Neuronal stem cell (in vitro differentiated cells): ENCODE data around the gene PPM1N.

ENCODE experiments used
- DNase-seq: peaks from one replicate; pipeline ENCODE4 v3.0.0-alpha.2; 2013; ENCODE audit warnings: low spot score
- H2AFZ ChIP-seq: one replicate; pipeline ENCODE4 v1.6.1; 2013; ENCODE audit warnings: mild to moderate bottlenecking, low read length, inconsistent platforms
- H2AK5ac ChIP-seq: 2 replicates; pipeline ENCODE4 v1.6.1; 2013; ENCODE audit warnings: low read depth, mild to moderate bottlenecking, inconsistent platforms, low read length, moderate library complexity, mixed read lengths
- H2BK120ac ChIP-seq: 2 replicates; pipeline ENCODE4 v1.6.1; 2013; ENCODE audit warnings: low read depth, mild to moderate bottlenecking, inconsistent platforms, low read length, moderate library complexity, mixed read lengths
- H2BK12ac ChIP-seq: one replicate; pipeline ENCODE4 v1.6.1; 2013; ENCODE audit warnings: low read length, inconsistent platforms
- H2BK15ac ChIP-seq: 2 replicates; pipeline ENCODE4 v1.6.1; 2013; ENCODE audit warnings: mild to moderate bottlenecking, low read length, inconsistent platforms, mixed read lengths
- H2BK5ac ChIP-seq: one replicate; pipeline ENCODE4 v1.6.1; 2013; ENCODE audit warnings: inconsistent platforms, mild to moderate bottlenecking, low read length, moderate library complexity
- H3K14ac ChIP-seq: one replicate; pipeline ENCODE4 v1.6.1; 2013; ENCODE audit warnings: low read length, inconsistent platforms
- H3K18ac ChIP-seq: 2 replicates; pipeline ENCODE4 v1.6.1; 2013; ENCODE audit warnings: low read length, inconsistent platforms
- H3K23ac ChIP-seq: 2 replicates; pipeline ENCODE4 v1.6.1; 2013; ENCODE audit warnings: low read depth, mild to moderate bottlenecking, mixed read lengths, low read length, inconsistent platforms; ENCODE audit not compliant: poor library complexity
- H3K27ac ChIP-seq: replicated peaks from 3 replicates; pipeline ENCODE4 v1.5.1; 2013; ENCODE audit warnings: low read length, inconsistent platforms
- H3K27me3 ChIP-seq, 3 experiments: 2 replicates each; pipeline ENCODE4 v1.6.1; 2013; ENCODE audit warnings: low read length in 3 of 3, mild to moderate bottlenecking in 2 of 3, inconsistent platforms in 1 of 3, low read depth in 1 of 3, mixed read lengths in 1 of 3, moderate library complexity in 1 of 3; ENCODE audit not compliant: control insufficient read depth in 3 of 3, insufficient read depth in 3 of 3
- H3K36me3 ChIP-seq, 2 donors: replicated peaks in 1 of 2; 2 replicates each; pipeline ENCODE4 v1.6.1; 2013; ENCODE audit warnings: low read length in 2 of 2; ENCODE audit not compliant: control insufficient read depth in 2 of 2, insufficient read depth in 2 of 2
- H3K4ac ChIP-seq: 2 replicates; pipeline ENCODE4 v1.6.1; 2013; ENCODE audit warnings: inconsistent platforms, mild to moderate bottlenecking, low read length, moderate library complexity
- H3K4me1 ChIP-seq, 2 donors: 1 replicate in 1 of 2; 2 replicates in 1 of 2; pipeline ENCODE4 v1.6.1; 2013; ENCODE audit warnings: low read length in 2 of 2, low read depth in 1 of 2; ENCODE audit not compliant: control insufficient read depth in 2 of 2, insufficient read depth in 1 of 2
- H3K4me2 ChIP-seq: one replicate; pipeline ENCODE4 v1.6.1; 2013; ENCODE audit warnings: mild to moderate bottlenecking, low read length, inconsistent platforms; ENCODE audit not compliant: insufficient read depth, poor library complexity, severe bottlenecking
- H3K4me3 ChIP-seq, 2 donors: 2 replicates each; pipeline ENCODE4 v1.5.1; 2013; ENCODE audit warnings: low read length in 2 of 2, mild to moderate bottlenecking in 2 of 2, inconsistent platforms in 1 of 2, moderate library complexity in 1 of 2
- H3K79me1 ChIP-seq: one replicate; pipeline ENCODE4 v1.6.1; 2013; ENCODE audit warnings: low read depth, mild to moderate bottlenecking, inconsistent platforms, low read length, moderate library complexity
- H3K9ac ChIP-seq: one replicate; pipeline ENCODE4 v1.6.1; 2013; ENCODE audit warnings: mild to moderate bottlenecking, low read depth, low read length, inconsistent platforms; ENCODE audit not compliant: poor library complexity
- H3K9me3 ChIP-seq, 2 donors: replicated peaks in 1 of 2; 2 replicates each; pipeline versions ENCODE3 to v1.6.1; 2013; ENCODE audit warnings: low read length in 2 of 2, mild to moderate bottlenecking in 2 of 2, inconsistent platforms in 1 of 2, low read depth in 1 of 2, mixed read lengths in 1 of 2, moderate library complexity in 1 of 2; ENCODE audit not compliant: control insufficient read depth in 2 of 2, insufficient read depth in 1 of 2
- H4K8ac ChIP-seq: one replicate; pipeline ENCODE4 v1.6.1; 2013; ENCODE audit warnings: low read depth, mild to moderate bottlenecking, inconsistent platforms, low read length, moderate library complexity
- H4K91ac ChIP-seq: one replicate; pipeline ENCODE4 v1.6.1; 2013; ENCODE audit warnings: low read length, low read depth, mild to moderate bottlenecking, inconsistent platforms; ENCODE audit not compliant: poor library complexity
- WGBS, 2 donors: extraction: QIAGEN DNeasy Blood & Tissue Kit; methylation state at CpG; one replicate each; pipeline ENCODE4 v1.1.7; 2013; ENCODE audit warnings: missing lambda C conversion rate in 2 of 2, mixed read lengths in 1 of 2; ENCODE audit not compliant: insufficient read length in 2 of 2, insufficient replicate concordance in 1 of 2; ENCODE audit errors: extremely low coverage in 2 of 2; 5-methylcytosine and 5-hydroxymethylcytosine counted together

PPM1N gene

DNA sequence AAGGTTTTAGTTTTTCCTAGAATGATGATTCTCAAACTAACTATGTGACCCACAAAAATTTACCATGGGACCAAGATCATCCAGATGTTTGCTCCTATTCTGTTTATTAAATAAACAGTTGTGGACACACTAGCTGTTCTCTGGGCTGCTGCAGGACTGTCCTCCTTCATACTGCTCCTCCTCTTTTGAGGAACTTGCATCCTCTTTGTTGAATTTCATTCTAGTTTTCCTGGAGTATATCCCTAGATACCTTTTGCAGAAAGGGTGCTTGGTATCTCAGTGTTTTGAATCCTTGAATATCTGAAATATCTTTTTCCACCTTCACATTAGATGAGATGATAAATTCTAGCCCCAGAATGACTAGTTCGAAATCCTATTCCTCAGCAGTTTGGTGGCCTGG, 33.1 kb downstream of the PPM1N start:
- H3K18ac ChIP-seq, result no peak overlapping the region
- peaks cover 5 to 15% of the 10 kb centered on the region in 2 donors for H3K9me3 ChIP-seq
- DNase-seq, result no peak
- H3K4me2 ChIP-seq, result no peak overlapping the region
- H3K14ac ChIP-seq, result no peak overlapping the region
- no peak overlapping the region for H4K8ac ChIP-seq
- no peak overlapping the region for H3K27ac ChIP-seq
- H3K27me3 ChIP-seq, result peaks cover 0 to 5% (median 0%) of the 10 kb centered on the region in 3 experiments
- no peak overlapping the region for H2BK120ac ChIP-seq
- H2AFZ ChIP-seq, result no peak overlapping the region
- H3K4me1 ChIP-seq, result peaks cover 0 to 12% of the 10 kb centered on the region in 2 donors
- H3K36me3 ChIP-seq, result peaks cover 0 to 12% of the 10 kb centered on the region in 2 donors
- no peak overlapping the region for H2AK5ac ChIP-seq
- no peak overlapping the region for H2BK15ac ChIP-seq
- no peak overlapping the region for H2BK12ac ChIP-seq
- no peak overlapping the region for H3K23ac ChIP-seq
- H3K9ac ChIP-seq, result no peak overlapping the region
- H3K4ac ChIP-seq, result no peak overlapping the region
- H3K4me3 ChIP-seq, result no peak overlapping the region
- WGBS, 2 donors, result no CpG with 5 or more reads among the region's 1 CpG
- H4K91ac ChIP-seq, result no peak overlapping the region
- H3K79me1 ChIP-seq, result no peaks in the 10 kb centered on the region
- H2BK5ac ChIP-seq, result no peak overlapping the region

DNA sequence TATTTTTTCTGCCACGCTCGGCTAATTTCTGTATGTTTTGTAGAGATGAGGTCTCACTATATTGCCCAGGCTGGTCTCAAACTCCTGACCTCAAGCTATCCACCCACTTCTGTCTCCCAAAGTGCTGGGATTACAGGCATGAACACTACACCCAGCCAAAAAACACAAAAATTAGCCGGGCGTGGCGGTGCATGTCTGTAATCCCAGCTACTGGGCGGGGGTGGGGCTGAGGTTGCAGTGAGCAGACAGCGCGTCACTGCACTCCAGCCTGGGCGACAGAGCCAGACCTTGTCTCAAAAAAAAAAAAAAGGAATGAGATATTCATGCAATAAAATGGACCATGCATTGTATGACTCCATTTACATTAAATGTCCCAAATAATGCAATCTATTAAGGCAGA, 41.2 kb downstream of the PPM1N start:
- H3K18ac ChIP-seq, result no peak overlapping the region
- no peak overlapping the region for H4K8ac ChIP-seq
- no peak overlapping the region for H3K27ac ChIP-seq
- no peak overlapping the region for H2BK12ac ChIP-seq
- H4K91ac ChIP-seq, result no peak overlapping the region
- H2BK120ac ChIP-seq, result no peak overlapping the region
- no peaks in the 10 kb centered on the region for H3K4me1 ChIP-seq
- H3K4ac ChIP-seq, result no peak overlapping the region
- no CpG with 5 or more reads among the region's 9 CpGs for WGBS, 2 donors
- H2BK5ac ChIP-seq, result no peak overlapping the region
- H2AK5ac ChIP-seq, result no peak overlapping the region
- H3K9ac ChIP-seq, result no peak overlapping the region
- no peak overlapping the region for H2AFZ ChIP-seq
- H3K79me1 ChIP-seq, result no peaks in the 10 kb centered on the region
- H3K14ac ChIP-seq, result no peak overlapping the region
- no peak overlapping the region for H3K23ac ChIP-seq
- no peaks in the 10 kb centered on the region for H3K27me3 ChIP-seq
- no peak overlapping the region for H3K4me2 ChIP-seq
- H3K9me3 ChIP-seq, result no peaks in the 10 kb centered on the region
- H3K4me3 ChIP-seq, result no peak overlapping the region
- no peaks in the 10 kb centered on the region for H3K36me3 ChIP-seq
- no peak for DNase-seq
- no peak overlapping the region for H2BK15ac ChIP-seq

DNA sequence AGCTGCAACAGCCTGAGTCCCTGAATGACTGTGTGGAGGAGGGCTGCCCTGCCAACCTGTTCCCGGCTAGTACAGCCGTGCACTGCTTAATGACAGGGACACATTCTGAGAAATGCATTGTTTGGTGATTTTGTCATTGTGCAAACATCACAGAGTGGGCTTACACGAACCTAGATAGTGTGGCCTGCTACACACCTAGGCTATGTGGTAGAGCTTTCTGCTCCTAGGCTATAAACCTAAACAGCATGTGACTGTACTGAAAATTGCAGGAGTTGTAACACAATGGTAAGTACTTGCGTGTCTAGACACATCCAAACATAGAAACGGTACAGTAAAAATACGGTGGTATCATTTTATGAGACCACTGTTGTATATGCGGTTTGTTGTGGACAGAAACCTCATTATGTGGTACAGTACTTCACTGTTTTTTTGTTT, 44.0 kb downstream of the PPM1N start:
- Histone ChIP-seq H3K9ac (no peak overlapping the region), H2BK12ac (no peak overlapping the region), H4K8ac (no peak overlapping the region), H2BK15ac (peak overlapping the region; percentile 4), H3K9me3 (no peaks in the 10 kb centered on the region), H2AK5ac (no peak overlapping the region), H3K27ac (no peak overlapping the region), H3K4me2 (no peak overlapping the region), H4K91ac (no peak overlapping the region), H3K79me1 (no peaks in the 10 kb centered on the region), H2AFZ (no peak overlapping the region), H3K18ac (no peak overlapping the region), H3K4me1 (no peaks in the 10 kb centered on the region), H3K4ac (no peak overlapping the region), H3K27me3 (no peaks in the 10 kb centered on the region), H3K4me3 (no peak overlapping the region), H3K14ac (no peak overlapping the region), H2BK120ac (no peak overlapping the region), H2BK5ac (no peak overlapping the region), H3K36me3 (no peaks in the 10 kb centered on the region), H3K23ac (no peak overlapping the region)
- WGBS, 2 donors, result no CpG with 5 or more reads among the region's 7 CpGs
- no peak for DNase-seq

DNA sequence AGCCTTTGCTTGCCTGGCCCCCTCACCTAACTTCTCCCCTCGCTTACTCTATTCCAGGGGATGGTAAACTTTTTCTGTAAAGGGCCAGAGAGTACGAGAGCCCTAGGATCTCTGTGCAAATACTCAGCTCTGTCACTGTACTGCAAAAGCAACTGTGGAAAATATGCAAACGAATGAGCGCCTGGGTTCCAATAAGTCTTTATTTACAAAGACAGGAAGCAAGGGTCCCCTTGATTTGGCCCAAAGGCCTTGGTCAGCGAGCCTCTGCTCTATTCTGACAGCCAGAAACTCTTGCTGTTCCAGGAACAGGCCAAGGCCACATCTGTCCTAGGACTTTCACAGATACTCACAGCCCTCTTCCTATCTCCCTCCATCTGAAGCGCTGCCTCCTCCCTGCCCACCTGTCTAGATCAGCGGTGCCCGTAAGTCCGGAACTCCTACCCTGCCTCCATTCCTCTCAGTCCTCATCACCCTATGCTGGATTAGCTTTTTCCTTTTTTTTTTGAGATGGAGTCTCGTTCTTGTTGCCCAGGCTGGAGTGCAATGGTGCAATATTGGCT, 49.0 kb downstream of the PPM1N start:
- H3K18ac ChIP-seq, result no peak overlapping the region
- WGBS, 2 donors, result no CpG with 5 or more reads among the region's 10 CpGs
- no peak overlapping the region for H3K14ac ChIP-seq

More for the DNA sequence above, 49.0 kb downstream of the PPM1N start:
- no peak overlapping the region for H3K4me3 ChIP-seq
- no peaks in the 10 kb centered on the region for H3K27me3 ChIP-seq
- H2AFZ ChIP-seq, result no peak overlapping the region
- no peak overlapping the region for H2BK12ac ChIP-seq
- H2AK5ac ChIP-seq, result no peak overlapping the region
- H3K27ac ChIP-seq, result no peak overlapping the region
- H4K8ac ChIP-seq, result no peak overlapping the region
- no peak overlapping the region for H3K9ac ChIP-seq
- no peak overlapping the region for H2BK120ac ChIP-seq
- H2BK15ac ChIP-seq, result no peak overlapping the region
- no peaks in the 10 kb centered on the region for H3K79me1 ChIP-seq
- H4K91ac ChIP-seq, result no peak overlapping the region
- no peak for DNase-seq
- no peaks in the 10 kb centered on the region for H3K36me3 ChIP-seq
- no peak overlapping the region for H3K4ac ChIP-seq
- H3K23ac ChIP-seq, result no peak overlapping the region
- H2BK5ac ChIP-seq, result no peak overlapping the region
- peaks cover 0 to 8% of the 10 kb centered on the region in 2 donors for H3K4me1 ChIP-seq
- H3K9me3 ChIP-seq, result no peaks in the 10 kb centered on the region
- H3K4me2 ChIP-seq, result no peak overlapping the region
